KMS-11 (cell line): ENCODE data around the gene RNF213.

Experiments used
- H2AFZ ChIP-seq: fragments of 200-600 bp; sonication (generic); 2 replicates; pipeline ENCODE4 v1.6.1; 2016; ENCODE audit warnings: antibody characterized with exemption, mixed run types, low read depth
- H3K27ac ChIP-seq: fragments of 200-600 bp; sonication (generic); 2 replicates; pipeline ENCODE4 v1.6.1; 2016; ENCODE audit warnings: mild to moderate bottlenecking, mixed run types
- H3K27me3 ChIP-seq: fragments of 200-600 bp; sonication (generic); 2 replicates; pipeline ENCODE4 v1.6.1; 2017; ENCODE audit warnings: mild to moderate bottlenecking, low read depth, mixed run types, moderate library complexity; ENCODE audit not compliant: insufficient read depth
- H3K36me3 ChIP-seq: fragments of 200-600 bp; sonication (generic); 2 replicates; pipeline ENCODE4 v1.6.1; 2017; ENCODE audit warnings: mild to moderate bottlenecking, mixed run types; ENCODE audit not compliant: insufficient read depth
- H3K4me1 ChIP-seq: fragments of 200-600 bp; sonication (generic); 2 replicates; pipeline ENCODE4 v1.6.1; 2016; ENCODE audit warnings: mild to moderate bottlenecking, low read depth, mixed run types; ENCODE audit not compliant: poor library complexity, severe bottlenecking
- H3K4me2 ChIP-seq: fragments of 200-600 bp; sonication (generic); 2 replicates; pipeline ENCODE4 v1.7.0; 2016; ENCODE audit warnings: mild to moderate bottlenecking, mixed run types
- H3K4me3 ChIP-seq: fragments of 200-600 bp; sonication (generic); IDR thresholded peaks from 2 replicates; pipeline ENCODE4 v1.6.1; 2017; ENCODE audit warnings: low read depth, low read length, mixed read lengths; ENCODE audit not compliant: insufficient read depth
- H3K79me2 ChIP-seq: fragments of 200-600 bp; sonication (generic); 2 replicates; pipeline ENCODE4 v1.6.1; 2016; ENCODE audit warnings: low read depth, mixed run types; ENCODE audit not compliant: insufficient read depth
- H3K9ac ChIP-seq: fragments of 200-600 bp; sonication (generic); 2 replicates; pipeline ENCODE4 v1.6.1; 2016; ENCODE audit warnings: mild to moderate bottlenecking, mixed run types
- H4K20me1 ChIP-seq: fragments of 200-600 bp; sonication (generic); 2 replicates; pipeline ENCODE4 v1.6.1; 2016; ENCODE audit warnings: mild to moderate bottlenecking, mixed run types; ENCODE audit not compliant: insufficient read depth
- TF ChIP-seq, protein P1 (sequence below): fragments of 200-600 bp; sonication (generic); conservative IDR thresholded peaks from 2 replicates; pipeline ENCODE4 v1.6.1; 2017; ENCODE audit warnings: low read depth, mild to moderate bottlenecking, antibody characterized with exemption, low read length, moderate library complexity, mixed read lengths

RNF213 gene

DNA sequence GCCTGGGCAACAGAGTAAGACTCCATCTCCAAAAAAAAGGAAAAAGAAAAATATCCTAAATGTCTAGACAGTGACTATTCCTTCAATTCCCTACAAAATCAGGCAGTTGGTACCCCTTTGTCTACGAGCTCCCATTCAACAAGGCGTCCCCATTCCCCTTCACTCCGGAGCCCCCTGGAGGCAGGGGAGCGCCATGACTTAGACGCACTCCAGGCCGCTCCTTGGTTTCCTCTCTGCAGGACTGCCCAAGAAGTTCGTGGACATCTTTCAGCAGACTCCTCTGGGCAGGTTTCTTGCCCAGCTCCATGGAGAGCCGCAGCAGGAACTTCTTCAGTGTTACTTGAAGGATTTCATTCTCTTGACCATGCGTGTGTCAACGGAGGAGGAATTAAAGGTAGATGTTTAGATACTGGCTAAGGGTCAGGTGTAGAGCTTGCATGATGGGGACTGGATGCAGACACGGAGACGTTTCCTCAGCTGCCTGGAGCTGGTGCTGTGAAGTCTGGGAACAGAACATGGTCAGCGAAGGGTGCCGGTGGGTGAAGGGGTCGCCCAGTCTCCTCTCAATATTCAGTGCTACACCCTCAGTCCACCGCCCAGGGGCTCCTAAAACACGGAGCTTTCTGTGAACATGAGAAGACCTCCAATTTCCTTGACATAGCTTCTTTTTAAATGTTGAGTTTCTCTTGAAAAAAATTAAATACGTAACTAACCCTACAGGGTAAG lies 101.0 kb downstream of the RNF213 start:
- Histone ChIP-seq H3K4me2 (no peak overlapping the region), H3K4me3 (no peak overlapping the region), H3K36me3 (no peaks in the 10 kb centered on the region), H3K4me1 (no peaks in the 10 kb centered on the region), H2AFZ (no peak overlapping the region), H4K20me1 (no peaks in the 10 kb centered on the region), H3K27ac (no peak overlapping the region), H3K79me2 (no peaks in the 10 kb centered on the region), H3K9ac (no peak overlapping the region), H3K27me3 (no peaks in the 10 kb centered on the region)
- TF ChIP-seq, protein P1, sequence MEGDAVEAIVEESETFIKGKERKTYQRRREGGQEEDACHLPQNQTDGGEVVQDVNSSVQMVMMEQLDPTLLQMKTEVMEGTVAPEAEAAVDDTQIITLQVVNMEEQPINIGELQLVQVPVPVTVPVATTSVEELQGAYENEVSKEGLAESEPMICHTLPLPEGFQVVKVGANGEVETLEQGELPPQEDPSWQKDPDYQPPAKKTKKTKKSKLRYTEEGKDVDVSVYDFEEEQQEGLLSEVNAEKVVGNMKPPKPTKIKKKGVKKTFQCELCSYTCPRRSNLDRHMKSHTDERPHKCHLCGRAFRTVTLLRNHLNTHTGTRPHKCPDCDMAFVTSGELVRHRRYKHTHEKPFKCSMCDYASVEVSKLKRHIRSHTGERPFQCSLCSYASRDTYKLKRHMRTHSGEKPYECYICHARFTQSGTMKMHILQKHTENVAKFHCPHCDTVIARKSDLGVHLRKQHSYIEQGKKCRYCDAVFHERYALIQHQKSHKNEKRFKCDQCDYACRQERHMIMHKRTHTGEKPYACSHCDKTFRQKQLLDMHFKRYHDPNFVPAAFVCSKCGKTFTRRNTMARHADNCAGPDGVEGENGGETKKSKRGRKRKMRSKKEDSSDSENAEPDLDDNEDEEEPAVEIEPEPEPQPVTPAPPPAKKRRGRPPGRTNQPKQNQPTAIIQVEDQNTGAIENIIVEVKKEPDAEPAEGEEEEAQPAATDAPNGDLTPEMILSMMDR: peak; percentile 42

DNA sequence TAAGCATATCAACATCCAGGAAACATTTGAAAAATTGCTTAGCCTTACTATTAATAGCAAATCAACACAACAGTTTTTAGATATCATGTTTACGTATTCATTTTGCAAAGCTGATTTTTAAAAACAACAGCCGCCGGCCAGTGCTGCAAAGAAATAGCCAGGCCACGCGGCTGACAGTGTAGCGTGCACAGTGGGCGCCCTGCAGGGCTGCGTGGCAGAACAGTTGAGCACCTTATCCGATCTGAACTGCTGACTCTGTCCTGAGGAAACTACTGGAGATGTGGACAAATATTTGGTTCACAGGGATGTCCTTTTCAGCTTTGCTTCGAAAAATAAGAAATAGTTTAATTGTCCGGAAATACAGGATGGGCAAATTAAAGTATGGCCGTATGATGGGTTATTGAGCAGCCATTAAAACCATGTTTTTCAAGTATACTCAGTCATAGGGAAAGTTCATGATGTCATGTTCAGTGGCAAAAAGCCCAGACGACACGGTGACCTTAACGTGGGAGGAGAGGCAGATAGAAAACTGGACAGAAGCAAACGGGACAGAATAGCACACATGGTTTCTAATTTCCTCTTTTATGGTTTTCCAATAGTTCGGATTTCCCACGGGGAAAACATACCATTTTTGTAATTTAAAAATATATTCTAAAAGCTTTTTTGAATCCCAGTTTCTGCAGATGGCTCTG lies 101.9 kb downstream of the RNF213 start:
- Histone ChIP-seq H3K4me1 (no peaks in the 10 kb centered on the region), H3K27ac (no peak overlapping the region), H4K20me1 (no peaks in the 10 kb centered on the region), H3K36me3 (no peaks in the 10 kb centered on the region), H3K4me3 (no peak overlapping the region), H2AFZ (no peak overlapping the region), H3K4me2 (no peak overlapping the region), H3K27me3 (no peaks in the 10 kb centered on the region), H3K79me2 (no peaks in the 10 kb centered on the region), H3K9ac (no peak overlapping the region)
- TF ChIP-seq, protein P1: no peak

DNA sequence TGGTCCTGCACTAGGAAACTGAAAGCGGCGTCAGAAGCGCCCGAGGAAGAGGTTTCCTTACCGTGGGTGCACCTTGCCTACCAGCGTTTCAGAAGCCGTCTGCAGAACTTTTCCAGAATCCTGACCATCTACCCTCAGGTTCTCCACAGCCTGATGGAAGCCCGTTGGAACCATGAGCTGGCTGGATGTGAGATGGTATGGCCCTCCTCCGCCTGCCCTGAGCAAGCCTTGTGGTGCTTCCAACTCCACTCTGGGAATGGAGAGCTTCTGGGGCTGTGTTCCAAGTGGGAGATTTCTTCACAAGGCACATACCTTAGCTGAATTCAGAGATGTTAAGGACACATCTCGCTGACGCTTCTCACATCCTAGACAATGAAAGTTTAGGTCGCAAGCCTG lies 102.5 kb downstream of the RNF213 start:
- H3K79me2 ChIP-seq: no peaks in the 10 kb centered on the region
- H3K27me3 ChIP-seq: no peaks in the 10 kb centered on the region
- no peaks in the 10 kb centered on the region for H3K36me3 ChIP-seq
- H3K4me1 ChIP-seq: no peaks in the 10 kb centered on the region
- TF ChIP-seq, protein P1: no peak
- no peak overlapping the region for H3K9ac ChIP-seq
- H3K27ac ChIP-seq: no peak overlapping the region
- H3K4me3 ChIP-seq: no peak overlapping the region
- H3K4me2 ChIP-seq: no peak overlapping the region
- no peaks in the 10 kb centered on the region for H4K20me1 ChIP-seq
- H2AFZ ChIP-seq: no peak overlapping the region

DNA sequence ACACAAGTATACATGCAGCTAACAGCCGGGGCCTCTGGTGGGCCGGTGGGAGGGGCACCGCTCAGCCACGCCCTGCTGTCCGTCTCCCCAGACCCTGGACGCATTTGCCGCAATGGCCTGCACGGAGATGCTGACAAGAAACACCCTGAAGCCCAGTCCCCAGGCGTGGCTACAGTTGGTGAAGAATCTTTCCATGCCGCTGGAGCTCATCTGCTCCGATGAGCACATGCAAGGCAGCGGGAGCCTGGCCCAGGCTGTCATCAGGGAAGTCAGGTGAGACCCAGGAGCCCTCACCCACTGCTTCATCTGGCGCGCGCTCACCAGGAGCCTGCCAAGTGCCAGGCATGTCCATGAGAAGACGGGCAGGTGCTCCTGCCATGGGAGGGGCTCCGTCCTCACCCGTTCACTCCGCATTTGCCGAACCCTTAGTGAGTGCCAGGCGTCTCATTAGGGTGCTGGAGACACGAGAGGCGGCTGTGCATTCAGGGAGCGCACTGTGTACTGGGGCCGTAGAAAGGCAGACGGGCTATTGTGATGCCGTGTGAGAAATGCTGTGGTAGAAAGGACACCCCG lies 103.0 kb downstream of the RNF213 start:
- Histone ChIP-seq H3K79me2 (no peaks in the 10 kb centered on the region), H3K4me2 (no peak overlapping the region), H3K4me3 (no peak overlapping the region), H3K4me1 (no peaks in the 10 kb centered on the region), H3K9ac (no peak overlapping the region), H3K36me3 (no peaks in the 10 kb centered on the region), H3K27ac (no peak overlapping the region), H2AFZ (no peak overlapping the region), H4K20me1 (no peaks in the 10 kb centered on the region), H3K27me3 (no peaks in the 10 kb centered on the region)
- TF ChIP-seq, protein P1: no peak
